IPS-18c (cell line): Measurements from ENCODE around the gene KCNQ5.

Experiments
- H3K4me3 ChIP-seq: 2 replicates; pipeline ENCODE4 v1.7.0; 2013; ENCODE audit warnings: low read depth, mild to moderate bottlenecking, low read length, moderate library complexity; ENCODE audit not compliant: insufficient read depth
- H3K9me3 ChIP-seq: one replicate; pipeline ENCODE4 v1.6.1; 2013; ENCODE audit warnings: mild to moderate bottlenecking, low read length, moderate library complexity; ENCODE audit not compliant: control insufficient read depth, insufficient read depth

The KCNQ5 gene

GRCh38 chr6:72657407-72658197 is 35.7 kb downstream of the KCNQ5 start:
- Histone ChIP-seq H3K4me3 (no peak overlapping the region), H3K9me3 (no peaks in the 10 kb centered on the region)

- no peak overlapping the region for H3K4me3 ChIP-seq
- no peaks in the 10 kb centered on the region for H3K9me3 ChIP-seq
These were observed 37.9 kb downstream of the KCNQ5 start for GRCh38 chr6:72659754-72660153.

- no peaks in the 10 kb centered on the region for H3K9me3 ChIP-seq
- no peak overlapping the region for H3K4me3 ChIP-seq
These were observed 39.5 kb downstream of the KCNQ5 start for GRCh38 chr6:72661411-72661810.

- H3K9me3 ChIP-seq, result no peaks in the 10 kb centered on the region
- H3K4me3 ChIP-seq, result no peak overlapping the region
These were observed 43.7 kb downstream of the KCNQ5 start for GRCh38 chr6:72665599-72665998.

- Histone ChIP-seq H3K4me3 (no peak overlapping the region), H3K9me3 (no peaks in the 10 kb centered on the region)
These were observed 47.5 kb downstream of the KCNQ5 start for GRCh38 chr6:72669324-72669723.

GRCh38 chr6:72672906-72673305 is 51.0 kb downstream of the KCNQ5 start:
- H3K4me3 ChIP-seq, result no peak overlapping the region
- H3K9me3 ChIP-seq, result no peaks in the 10 kb centered on the region

- Histone ChIP-seq H3K4me3 (no peak overlapping the region), H3K9me3 (no peaks in the 10 kb centered on the region)
These were observed 53.0 kb downstream of the KCNQ5 start for GRCh38 chr6:72674842-72675241.

GRCh38 chr6:72675396-72675795 is 53.5 kb downstream of the KCNQ5 start:
- Histone ChIP-seq H3K9me3 (no peaks in the 10 kb centered on the region), H3K4me3 (no peak overlapping the region)

GRCh38 chr6:72676995-72677394 is 55.1 kb downstream of the KCNQ5 start:
- no peaks in the 10 kb centered on the region for H3K9me3 ChIP-seq
- no peak overlapping the region for H3K4me3 ChIP-seq

- Histone ChIP-seq H3K4me3 (no peak overlapping the region), H3K9me3 (no peaks in the 10 kb centered on the region)
These were observed 55.9 kb downstream of the KCNQ5 start for GRCh38 chr6:72677740-72678139.

GRCh38 chr6:72683797-72684196 is 61.9 kb downstream of the KCNQ5 start:
- H3K4me3 ChIP-seq, result no peak overlapping the region
- H3K9me3 ChIP-seq, result no peaks in the 10 kb centered on the region

- H3K9me3 ChIP-seq, result no peaks in the 10 kb centered on the region
- H3K4me3 ChIP-seq, result no peak overlapping the region
These were observed 67.5 kb downstream of the KCNQ5 start for GRCh38 chr6:72689107-72689954.

- Histone ChIP-seq H3K4me3 (no peak overlapping the region), H3K9me3 (no peaks in the 10 kb centered on the region)
These were observed 69.4 kb downstream of the KCNQ5 start for GRCh38 chr6:72691249-72691648.

- Histone ChIP-seq H3K4me3 (no peak overlapping the region), H3K9me3 (no peaks in the 10 kb centered on the region)
These were observed 74.2 kb downstream of the KCNQ5 start for GRCh38 chr6:72696055-72696454.

GRCh38 chr6:72699159-72699558 is 77.3 kb downstream of the KCNQ5 start:
- Histone ChIP-seq H3K9me3 (no peaks in the 10 kb centered on the region), H3K4me3 (no peak overlapping the region)

GRCh38 chr6:72702421-72702820 is 80.6 kb downstream of the KCNQ5 start:
- Histone ChIP-seq H3K9me3 (no peaks in the 10 kb centered on the region), H3K4me3 (no peak overlapping the region)

GRCh38 chr6:72703093-72703492 is 81.2 kb downstream of the KCNQ5 start:
- no peaks in the 10 kb centered on the region for H3K9me3 ChIP-seq
- H3K4me3 ChIP-seq, result no peak overlapping the region

GRCh38 chr6:72704979-72705378 is 83.1 kb downstream of the KCNQ5 start:
- H3K4me3 ChIP-seq, result no peak overlapping the region

More at GRCh38 chr6:72704979-72705378, 83.1 kb downstream of the KCNQ5 start:
- H3K9me3 ChIP-seq, result no peaks in the 10 kb centered on the region
